Measurements from ENCODE around the gene RSPO1.

RSPO1 gene

GRCh38 chr1:37656026-37656425 lies 21.3 kb upstream of the RSPO1 start:
- no peak for FAIRE-seq

GRCh38 chr1:37655274-37655673 lies 20.6 kb upstream of the RSPO1 start:
- no peak for FAIRE-seq

- FAIRE-seq: no peak
Observed at GRCh38 chr1:37653906-37654305, 19.2 kb upstream of the RSPO1 start.

GRCh38 chr1:37652976-37653375 lies 18.3 kb upstream of the RSPO1 start:
- FAIRE-seq: no peak

GRCh38 chr1:37651803-37652202 lies 17.1 kb upstream of the RSPO1 start:
- no peak for FAIRE-seq

GRCh38 chr1:37650721-37651120 lies 16.0 kb upstream of the RSPO1 start:
- no peak for FAIRE-seq

GRCh38 chr1:37650173-37650572 lies 15.5 kb upstream of the RSPO1 start:
- FAIRE-seq: no peak

GRCh38 chr1:37647281-37647680 lies 12.6 kb upstream of the RSPO1 start:
- no peak for FAIRE-seq

GRCh38 chr1:37641059-37641458 lies 6.4 kb upstream of the RSPO1 start:
- no peak for FAIRE-seq

GRCh38 chr1:37636435-37636834 lies 1.7 kb upstream of the RSPO1 start:
- no peak for FAIRE-seq

GRCh38 chr1:37634992-37635902 lies 555 bp upstream of the RSPO1 start:
- FAIRE-seq: no peak

GRCh38 chr1:37633938-37634243 lies 801 bp downstream of the RSPO1 start:
- no peak for FAIRE-seq

- no peak for FAIRE-seq
Observed at GRCh38 chr1:37633040-37633937, 1.4 kb downstream of the RSPO1 start.

GRCh38 chr1:37631036-37631435 lies 3.7 kb downstream of the RSPO1 start:
- FAIRE-seq: no peak

GRCh38 chr1:37630426-37631028 lies 4.2 kb downstream of the RSPO1 start:
- no peak for FAIRE-seq

GRCh38 chr1:37629726-37630425 lies 4.8 kb downstream of the RSPO1 start:
- no peak for FAIRE-seq

- FAIRE-seq: no peak
Observed at GRCh38 chr1:37629008-37629407, 5.7 kb downstream of the RSPO1 start.

GRCh38 chr1:37628026-37628556 lies 6.6 kb downstream of the RSPO1 start:
- FAIRE-seq: no peak

GRCh38 chr1:37622131-37622530 lies 12.6 kb downstream of the RSPO1 start:
- no peak for FAIRE-seq

- no peak for FAIRE-seq
Observed at GRCh38 chr1:37621326-37621870, 13.3 kb downstream of the RSPO1 start.

GRCh38 chr1:37620707-37621106 lies 14.0 kb downstream of the RSPO1 start:
- no peak for FAIRE-seq

GRCh38 chr1:37616330-37616729 lies 18.4 kb downstream of the RSPO1 start:
- no peak for FAIRE-seq

All from endometrium (tissue), 2 donors.